Mucosa of stomach (tissue), 1 donor: ENCODE measurements around the gene AP3B1.
A peak's percentile ranks its signal among the peaks of the same experiment; 100 is the strongest.

ENCODE experiments used
- H3K27me3 ChIP-seq: one replicate; pipeline ENCODE4 v1.7.0; 2013; ENCODE audit warnings: mild to moderate bottlenecking, low read length; ENCODE audit not compliant: control insufficient read depth, insufficient read depth
- H3K36me3 ChIP-seq: one replicate; pipeline ENCODE4 v1.7.0; 2013; ENCODE audit warnings: low read length; ENCODE audit not compliant: control insufficient read depth, insufficient read depth
- H3K4me1 ChIP-seq: one replicate; pipeline ENCODE4 v1.7.0; 2013; ENCODE audit warnings: mild to moderate bottlenecking, low read length; ENCODE audit not compliant: control insufficient read depth, insufficient read depth
- H3K4me3 ChIP-seq: one replicate; pipeline ENCODE4 v1.7.0; 2013; ENCODE audit warnings: low read length
- H3K9ac ChIP-seq: one replicate; pipeline ENCODE4 v1.7.0; 2013; ENCODE audit warnings: mild to moderate bottlenecking, low read length, moderate library complexity
- H3K9me3 ChIP-seq: one replicate; pipeline ENCODE4 v1.7.0; 2013; ENCODE audit warnings: mild to moderate bottlenecking, low read length, moderate library complexity; ENCODE audit not compliant: control insufficient read depth
- donor health status: Pancreatic carcinoma.

AP3B1 gene

GRCh38 chr5:78323241-78323640, 28.7 kb upstream of the AP3B1 start:
- no peak overlapping the region for H3K4me3 ChIP-seq
- no peak overlapping the region for H3K9ac ChIP-seq
- H3K36me3 ChIP-seq: no peaks in the 10 kb centered on the region
- H3K27me3 ChIP-seq: no peaks in the 10 kb centered on the region
- H3K4me1 ChIP-seq: peaks cover 5% of the 10 kb centered on the region
- no peaks in the 10 kb centered on the region for H3K9me3 ChIP-seq

GRCh38 chr5:78320401-78320800, 25.9 kb upstream of the AP3B1 start:
- H3K9ac ChIP-seq: no peak overlapping the region
- H3K36me3 ChIP-seq: no peaks in the 10 kb centered on the region
- H3K4me1 ChIP-seq: no peaks in the 10 kb centered on the region
- no peaks in the 10 kb centered on the region for H3K9me3 ChIP-seq
- H3K27me3 ChIP-seq: no peaks in the 10 kb centered on the region
- no peak overlapping the region for H3K4me3 ChIP-seq

GRCh38 chr5:78318337-78318736, 23.8 kb upstream of the AP3B1 start:
- H3K4me1 ChIP-seq: no peaks in the 10 kb centered on the region
- H3K9me3 ChIP-seq: no peaks in the 10 kb centered on the region
- no peaks in the 10 kb centered on the region for H3K27me3 ChIP-seq
- H3K9ac ChIP-seq: no peak overlapping the region
- no peaks in the 10 kb centered on the region for H3K36me3 ChIP-seq
- no peak overlapping the region for H3K4me3 ChIP-seq

- Histone ChIP-seq H3K9me3 (no peaks in the 10 kb centered on the region), H3K4me1 (no peaks in the 10 kb centered on the region), H3K36me3 (no peaks in the 10 kb centered on the region), H3K9ac (no peak overlapping the region), H3K27me3 (no peaks in the 10 kb centered on the region), H3K4me3 (no peak overlapping the region)
Observed at GRCh38 chr5:78317515-78317914, 23.0 kb upstream of the AP3B1 start.

GRCh38 chr5:78308703-78309102, 14.2 kb upstream of the AP3B1 start:
- H3K4me1 ChIP-seq: no peaks in the 10 kb centered on the region
- no peaks in the 10 kb centered on the region for H3K36me3 ChIP-seq
- H3K9ac ChIP-seq: no peak overlapping the region
- no peaks in the 10 kb centered on the region for H3K9me3 ChIP-seq
- H3K4me3 ChIP-seq: no peak overlapping the region
- H3K27me3 ChIP-seq: peaks cover 8% of the 10 kb centered on the region

- Histone ChIP-seq H3K4me3 (no peak overlapping the region), H3K4me1 (peaks cover 3% of the 10 kb centered on the region), H3K27me3 (no peaks in the 10 kb centered on the region), H3K9ac (no peak overlapping the region), H3K9me3 (no peaks in the 10 kb centered on the region), H3K36me3 (no peaks in the 10 kb centered on the region)
Observed at GRCh38 chr5:78300464-78301045, 6.1 kb upstream of the AP3B1 start.

- no peaks in the 10 kb centered on the region for H3K9me3 ChIP-seq
Observed at GRCh38 chr5:78295035-78295961, 800 bp upstream of the AP3B1 start.

GRCh38 chr5:78293851-78294247, 649 bp downstream of the AP3B1 start:
- no peaks in the 10 kb centered on the region for H3K27me3 ChIP-seq
- H3K4me3 ChIP-seq: peak overlapping the region; percentile 99
- H3K36me3 ChIP-seq: no peaks in the 10 kb centered on the region
- peak overlapping the region; percentile 100 for H3K9ac ChIP-seq
- no peaks in the 10 kb centered on the region for H3K9me3 ChIP-seq
- H3K4me1 ChIP-seq: peaks cover 9% of the 10 kb centered on the region

More at GRCh38 chr5:78295035-78295961, 800 bp upstream of the AP3B1 start:
- Histone ChIP-seq H3K36me3 (no peaks in the 10 kb centered on the region), H3K27me3 (no peaks in the 10 kb centered on the region), H3K4me3 (peak overlapping the region; percentile 99), H3K9ac (peak overlapping the region; percentile 100), H3K4me1 (peaks cover 9% of the 10 kb centered on the region)

GRCh38 chr5:78291687-78292086, 2.8 kb downstream of the AP3B1 start:
- Histone ChIP-seq H3K4me1 (peaks cover 10% of the 10 kb centered on the region), H3K27me3 (no peaks in the 10 kb centered on the region), H3K36me3 (no peaks in the 10 kb centered on the region), H3K9ac (no peak overlapping the region), H3K4me3 (no peak overlapping the region), H3K9me3 (no peaks in the 10 kb centered on the region)

GRCh38 chr5:78289911-78290310, 4.6 kb downstream of the AP3B1 start:
- no peak overlapping the region for H3K4me3 ChIP-seq
- H3K9me3 ChIP-seq: no peaks in the 10 kb centered on the region
- H3K9ac ChIP-seq: no peak overlapping the region
- H3K4me1 ChIP-seq: peaks cover 5% of the 10 kb centered on the region
- H3K27me3 ChIP-seq: no peaks in the 10 kb centered on the region
- no peaks in the 10 kb centered on the region for H3K36me3 ChIP-seq

GRCh38 chr5:78288246-78288645, 6.3 kb downstream of the AP3B1 start:
- H3K4me1 ChIP-seq: peaks cover 5% of the 10 kb centered on the region

GRCh38 chr5:78287833-78288232, 6.7 kb downstream of the AP3B1 start:
- no peaks in the 10 kb centered on the region for H3K27me3 ChIP-seq
- peaks cover 5% of the 10 kb centered on the region for H3K4me1 ChIP-seq
- no peaks in the 10 kb centered on the region for H3K9me3 ChIP-seq
- H3K4me3 ChIP-seq: no peak overlapping the region
- H3K9ac ChIP-seq: no peak overlapping the region
- no peaks in the 10 kb centered on the region for H3K36me3 ChIP-seq

More at GRCh38 chr5:78288246-78288645, 6.3 kb downstream of the AP3B1 start:
- H3K36me3 ChIP-seq: no peaks in the 10 kb centered on the region
- no peak overlapping the region for H3K4me3 ChIP-seq
- H3K9ac ChIP-seq: no peak overlapping the region
- H3K27me3 ChIP-seq: no peaks in the 10 kb centered on the region
- H3K9me3 ChIP-seq: no peaks in the 10 kb centered on the region
